Measurements from ENCODE around the gene ESRRA.

ESRRA gene

GRCh38 chr11:64291262-64291751 is 14.0 kb upstream of the ESRRA start, which contains the start of gene KCNK4:
TSS of gene KCNK4 (plus strand) at chr11:64291302. CDS start at chr11:64293019, 1,717 bp downstream.
- no peak for DNase-seq (ENCODE audit: insufficient read length, low spot score)
- no peak for FAIRE-seq

- FAIRE-seq: no peak
- no peak for DNase-seq (ENCODE audit: insufficient read length, low spot score)
Observed at GRCh38 chr11:64291752-64292459, 13.4 kb upstream of the ESRRA start.

- no peak for FAIRE-seq
Observed at GRCh38 chr11:64292460-64293254, 12.7 kb upstream of the ESRRA start.

GRCh38 chr11:64294774-64295173 is 10.6 kb upstream of the ESRRA start:
- FAIRE-seq (no peak), DNase-seq (ENCODE audit: insufficient read length, low spot score) (no peak)

More at GRCh38 chr11:64292460-64293254, 12.7 kb upstream of the ESRRA start:
- no peak for DNase-seq (ENCODE audit: insufficient read length, low spot score)

GRCh38 chr11:64295760-64296159 is 9.6 kb upstream of the ESRRA start:
- FAIRE-seq (no peak), DNase-seq (ENCODE audit: insufficient read length, low spot score) (no peak)

- DNase-seq (ENCODE audit: insufficient read length, low spot score) (no peak), FAIRE-seq (no peak)
Observed at GRCh38 chr11:64296236-64296635, 9.1 kb upstream of the ESRRA start.

- no peak for DNase-seq (ENCODE audit: insufficient read length, low spot score)
Observed at GRCh38 chr11:64296830-64297698, 8.3 kb upstream of the ESRRA start.

GRCh38 chr11:64297699-64298358 is 7.5 kb upstream of the ESRRA start:
- FAIRE-seq (no peak), DNase-seq (ENCODE audit: insufficient read length, low spot score) (no peak)

More at GRCh38 chr11:64296830-64297698, 8.3 kb upstream of the ESRRA start:
- no peak for FAIRE-seq

- no peak for DNase-seq (ENCODE audit: insufficient read length, low spot score)
- no peak for FAIRE-seq
Observed at GRCh38 chr11:64298966-64299846, 6.1 kb upstream of the ESRRA start.

GRCh38 chr11:64299847-64300648 is 5.3 kb upstream of the ESRRA start, which contains the start of gene CATSPERZ:
TSS of gene CATSPERZ (plus strand) at chr11:64300358. CDS start at chr11:64300411, 53 bp downstream.
- FAIRE-seq (no peak), DNase-seq (ENCODE audit: insufficient read length, low spot score) (no peak)

- FAIRE-seq (no peak), DNase-seq (ENCODE audit: insufficient read length, low spot score) (no peak)
Observed at GRCh38 chr11:64303109-64304031, 2.0 kb upstream of the ESRRA start.

- no peak for DNase-seq (ENCODE audit: insufficient read length, low spot score)
- no peak for FAIRE-seq
Observed at GRCh38 chr11:64304032-64304315, 1.4 kb upstream of the ESRRA start.

GRCh38 chr11:64304316-64305072 is 830 bp upstream of the ESRRA start:
- FAIRE-seq (no peak), DNase-seq (ENCODE audit: insufficient read length, low spot score) (peak; percentile 93)

GRCh38 chr11:64305691-64306562 is 603 bp downstream of the ESRRA start:
- no peak for DNase-seq (ENCODE audit: insufficient read length, low spot score)
- peak; percentile 88 for FAIRE-seq

GRCh38 chr11:64306563-64306875 is 1.2 kb downstream of the ESRRA start:
- FAIRE-seq (no peak), DNase-seq (ENCODE audit: insufficient read length, low spot score) (no peak)
